ENCODE data around the gene ZFHX3. TPM values are rescaled to one million over a fixed set of nuclear protein-coding genes. Genes with fewer than 3 reads are reported as not detected.

ZFHX3 gene
- polyA plus RNA-seq, 1 donor from 2014 or later: 26.4 TPM

GRCh38 chr16:73062001-73062616 is 14.2 kb upstream of the ZFHX3 start:
- H3F3A ChIP-seq (ENCODE audit: insufficient read depth, low read length, poor library complexity, severe bottlenecking): peaks cover 3% of the 10 kb centered on the region
- H3K79me2 ChIP-seq (replicated peaks; ENCODE audit: insufficient read depth, low read length): peaks cover 69% of the 10 kb centered on the region
- H3K27me3 ChIP-seq (ENCODE audit: insufficient read depth, low read depth, low read length): peaks cover 55% of the 10 kb centered on the region
- H3K27ac ChIP-seq (ENCODE audit: low read length): peak overlapping the region; percentile 59
- TF ChIP-seq POLR2AphosphoS5 (IDR thresholded peaks at IDR 0.05): no peak
- TF ChIP-seq TAF1 (IDR thresholded peaks at IDR 0.05; ENCODE audit: low read depth): no peak
- TF ChIP-seq, protein P1, sequence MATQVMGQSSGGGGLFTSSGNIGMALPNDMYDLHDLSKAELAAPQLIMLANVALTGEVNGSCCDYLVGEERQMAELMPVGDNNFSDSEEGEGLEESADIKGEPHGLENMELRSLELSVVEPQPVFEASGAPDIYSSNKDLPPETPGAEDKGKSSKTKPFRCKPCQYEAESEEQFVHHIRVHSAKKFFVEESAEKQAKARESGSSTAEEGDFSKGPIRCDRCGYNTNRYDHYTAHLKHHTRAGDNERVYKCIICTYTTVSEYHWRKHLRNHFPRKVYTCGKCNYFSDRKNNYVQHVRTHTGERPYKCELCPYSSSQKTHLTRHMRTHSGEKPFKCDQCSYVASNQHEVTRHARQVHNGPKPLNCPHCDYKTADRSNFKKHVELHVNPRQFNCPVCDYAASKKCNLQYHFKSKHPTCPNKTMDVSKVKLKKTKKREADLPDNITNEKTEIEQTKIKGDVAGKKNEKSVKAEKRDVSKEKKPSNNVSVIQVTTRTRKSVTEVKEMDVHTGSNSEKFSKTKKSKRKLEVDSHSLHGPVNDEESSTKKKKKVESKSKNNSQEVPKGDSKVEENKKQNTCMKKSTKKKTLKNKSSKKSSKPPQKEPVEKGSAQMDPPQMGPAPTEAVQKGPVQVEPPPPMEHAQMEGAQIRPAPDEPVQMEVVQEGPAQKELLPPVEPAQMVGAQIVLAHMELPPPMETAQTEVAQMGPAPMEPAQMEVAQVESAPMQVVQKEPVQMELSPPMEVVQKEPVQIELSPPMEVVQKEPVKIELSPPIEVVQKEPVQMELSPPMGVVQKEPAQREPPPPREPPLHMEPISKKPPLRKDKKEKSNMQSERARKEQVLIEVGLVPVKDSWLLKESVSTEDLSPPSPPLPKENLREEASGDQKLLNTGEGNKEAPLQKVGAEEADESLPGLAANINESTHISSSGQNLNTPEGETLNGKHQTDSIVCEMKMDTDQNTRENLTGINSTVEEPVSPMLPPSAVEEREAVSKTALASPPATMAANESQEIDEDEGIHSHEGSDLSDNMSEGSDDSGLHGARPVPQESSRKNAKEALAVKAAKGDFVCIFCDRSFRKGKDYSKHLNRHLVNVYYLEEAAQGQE (IDR thresholded peaks at IDR 0.05; ENCODE audit: borderline replicate concordance): no peak
- no peak for TF ChIP-seq RAD21 (conservative IDR thresholded peaks at IDR 0.05)
- TF ChIP-seq EP300 (conservative IDR thresholded peaks at IDR 0.05; ENCODE audit: poor library complexity, severe bottlenecking): no peak
- no peak for TF ChIP-seq MXI1 (conservative IDR thresholded peaks at IDR 0.05; ENCODE audit: poor library complexity, severe bottlenecking)
- H3K9me2 ChIP-seq (ENCODE audit: insufficient read depth, low read length): no peaks in the 10 kb centered on the region
- H3K36me3 ChIP-seq (ENCODE audit: insufficient read depth, low read length): no peaks in the 10 kb centered on the region
- peak overlapping the region; percentile 69 for H3K4me3 ChIP-seq (ENCODE audit: low read length)
- H2AFZ ChIP-seq (ENCODE audit: low read depth, low read length): no peak overlapping the region
- H4K20me1 ChIP-seq (ENCODE audit: insufficient read depth): no peaks in the 10 kb centered on the region
- H3K9me3 ChIP-seq (ENCODE audit: low read length): no peaks in the 10 kb centered on the region
- H3K4me2 ChIP-seq (ENCODE audit: low read length): peak overlapping the region; percentile 85
- peak overlapping the region; percentile 98 for H3K9ac ChIP-seq (ENCODE audit: low read length)

- Histone ChIP-seq H2AFZ (ENCODE audit: low read depth, low read length) (no peak overlapping the region), H3K9me3 (ENCODE audit: low read length) (no peaks in the 10 kb centered on the region), H3K4me2 (ENCODE audit: low read length) (peak overlapping the region; percentile 85), H3K9ac (ENCODE audit: low read length) (peak overlapping the region; percentile 98), H3K27me3 (ENCODE audit: insufficient read depth, low read depth, low read length) (peaks cover 44% of the 10 kb centered on the region), H3F3A (ENCODE audit: insufficient read depth, low read length, poor library complexity, severe bottlenecking) (peaks cover 14% of the 10 kb centered on the region), H3K4me3 (ENCODE audit: low read length) (peak overlapping the region; percentile 69), H3K36me3 (ENCODE audit: insufficient read depth, low read length) (no peaks in the 10 kb centered on the region), H4K20me1 (ENCODE audit: insufficient read depth) (no peaks in the 10 kb centered on the region), H3K9me2 (ENCODE audit: insufficient read depth, low read length) (no peaks in the 10 kb centered on the region), H3K79me2 (replicated peaks; ENCODE audit: insufficient read depth, low read length) (peaks cover 76% of the 10 kb centered on the region), H3K27ac (ENCODE audit: low read length) (peak overlapping the region; percentile 95)
- TF ChIP-seq SMC3 (conservative IDR thresholded peaks at IDR 0.05; ENCODE audit: poor library complexity): no peak
- TF ChIP-seq, protein P1 (IDR thresholded peaks at IDR 0.05; ENCODE audit: borderline replicate concordance): no peak
- no peak for TF ChIP-seq TAF1 (IDR thresholded peaks at IDR 0.05; ENCODE audit: low read depth)
- no peak for TF ChIP-seq EP300 (conservative IDR thresholded peaks at IDR 0.05; ENCODE audit: poor library complexity, severe bottlenecking)
- TF ChIP-seq RAD21 (conservative IDR thresholded peaks at IDR 0.05): no peak
- TF ChIP-seq MXI1 (conservative IDR thresholded peaks at IDR 0.05; ENCODE audit: poor library complexity, severe bottlenecking): no peak
- TF ChIP-seq POLR2AphosphoS5 (IDR thresholded peaks at IDR 0.05): no peak
- no peak for TF ChIP-seq EZH2 (IDR thresholded peaks at IDR 0.05; ENCODE audit: borderline replicate concordance, insufficient read depth, low read length, poor library complexity, severe bottlenecking)
- TF ChIP-seq, protein P2, sequence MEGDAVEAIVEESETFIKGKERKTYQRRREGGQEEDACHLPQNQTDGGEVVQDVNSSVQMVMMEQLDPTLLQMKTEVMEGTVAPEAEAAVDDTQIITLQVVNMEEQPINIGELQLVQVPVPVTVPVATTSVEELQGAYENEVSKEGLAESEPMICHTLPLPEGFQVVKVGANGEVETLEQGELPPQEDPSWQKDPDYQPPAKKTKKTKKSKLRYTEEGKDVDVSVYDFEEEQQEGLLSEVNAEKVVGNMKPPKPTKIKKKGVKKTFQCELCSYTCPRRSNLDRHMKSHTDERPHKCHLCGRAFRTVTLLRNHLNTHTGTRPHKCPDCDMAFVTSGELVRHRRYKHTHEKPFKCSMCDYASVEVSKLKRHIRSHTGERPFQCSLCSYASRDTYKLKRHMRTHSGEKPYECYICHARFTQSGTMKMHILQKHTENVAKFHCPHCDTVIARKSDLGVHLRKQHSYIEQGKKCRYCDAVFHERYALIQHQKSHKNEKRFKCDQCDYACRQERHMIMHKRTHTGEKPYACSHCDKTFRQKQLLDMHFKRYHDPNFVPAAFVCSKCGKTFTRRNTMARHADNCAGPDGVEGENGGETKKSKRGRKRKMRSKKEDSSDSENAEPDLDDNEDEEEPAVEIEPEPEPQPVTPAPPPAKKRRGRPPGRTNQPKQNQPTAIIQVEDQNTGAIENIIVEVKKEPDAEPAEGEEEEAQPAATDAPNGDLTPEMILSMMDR (IDR thresholded peaks at IDR 0.05; ENCODE audit: poor library complexity, severe bottlenecking): no peak
Measured at GRCh38 chr16:73060892-73061490, 13.1 kb upstream of the ZFHX3 start.

All from neural cell (in vitro differentiated cells).